ENCODE measurements around the gene TOM1.

TOM1 gene

DNA sequence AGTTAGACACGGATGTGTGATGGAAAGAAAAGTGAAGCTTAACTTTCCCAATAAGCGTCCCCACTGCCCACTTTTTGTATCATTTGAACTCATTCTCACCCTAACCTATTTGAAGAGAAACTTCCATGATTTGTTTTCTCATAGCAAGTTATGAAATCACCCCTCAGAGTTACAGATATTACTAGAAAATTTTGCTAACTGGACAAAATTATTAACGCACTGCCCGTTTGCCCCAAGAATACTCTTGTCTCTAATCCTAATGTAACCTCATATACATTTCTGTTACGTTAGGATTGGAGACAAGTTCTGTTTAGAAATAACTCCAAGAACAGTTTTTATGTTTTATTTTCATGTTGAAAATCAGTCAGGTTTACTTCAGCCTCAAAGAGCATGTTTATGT is 25.5 kb downstream of the TOM1 start:
- no peak for DNase-seq

DNA sequence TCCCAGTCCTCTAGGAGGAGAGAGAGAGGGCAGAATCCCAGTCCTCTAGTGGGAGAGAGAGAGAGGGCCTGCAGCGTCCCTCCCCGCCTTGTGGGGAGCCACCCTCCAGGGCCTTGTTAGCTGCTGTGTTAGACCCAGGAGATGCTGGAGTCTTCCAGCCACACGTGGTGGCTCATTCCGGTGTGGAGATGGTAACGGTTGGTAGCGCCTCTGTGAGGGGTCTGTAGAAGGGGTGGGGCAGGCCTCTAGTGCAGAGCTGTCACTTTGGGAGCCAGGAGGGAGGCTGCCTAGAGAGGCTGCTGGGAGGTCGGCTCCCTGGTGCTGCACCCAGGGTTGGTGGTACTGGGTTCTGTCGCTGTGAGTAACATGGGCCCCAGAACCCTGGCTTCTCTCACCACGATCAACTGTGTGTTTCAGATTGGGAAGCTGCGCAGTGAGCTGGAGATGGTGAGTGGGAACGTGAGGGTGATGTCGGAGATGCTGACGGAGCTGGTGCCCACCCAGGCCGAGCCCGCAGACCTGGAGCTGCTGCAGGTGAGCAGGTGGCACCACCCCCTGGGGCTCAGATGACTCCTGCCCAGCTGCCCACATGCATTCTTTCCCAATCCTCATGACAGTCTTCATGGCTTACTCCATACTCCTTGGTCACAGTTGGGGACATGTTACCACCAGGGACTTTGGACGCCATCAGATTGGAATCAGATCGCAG is 27.3 kb downstream of the TOM1 start:
- no peak for DNase-seq

DNA sequence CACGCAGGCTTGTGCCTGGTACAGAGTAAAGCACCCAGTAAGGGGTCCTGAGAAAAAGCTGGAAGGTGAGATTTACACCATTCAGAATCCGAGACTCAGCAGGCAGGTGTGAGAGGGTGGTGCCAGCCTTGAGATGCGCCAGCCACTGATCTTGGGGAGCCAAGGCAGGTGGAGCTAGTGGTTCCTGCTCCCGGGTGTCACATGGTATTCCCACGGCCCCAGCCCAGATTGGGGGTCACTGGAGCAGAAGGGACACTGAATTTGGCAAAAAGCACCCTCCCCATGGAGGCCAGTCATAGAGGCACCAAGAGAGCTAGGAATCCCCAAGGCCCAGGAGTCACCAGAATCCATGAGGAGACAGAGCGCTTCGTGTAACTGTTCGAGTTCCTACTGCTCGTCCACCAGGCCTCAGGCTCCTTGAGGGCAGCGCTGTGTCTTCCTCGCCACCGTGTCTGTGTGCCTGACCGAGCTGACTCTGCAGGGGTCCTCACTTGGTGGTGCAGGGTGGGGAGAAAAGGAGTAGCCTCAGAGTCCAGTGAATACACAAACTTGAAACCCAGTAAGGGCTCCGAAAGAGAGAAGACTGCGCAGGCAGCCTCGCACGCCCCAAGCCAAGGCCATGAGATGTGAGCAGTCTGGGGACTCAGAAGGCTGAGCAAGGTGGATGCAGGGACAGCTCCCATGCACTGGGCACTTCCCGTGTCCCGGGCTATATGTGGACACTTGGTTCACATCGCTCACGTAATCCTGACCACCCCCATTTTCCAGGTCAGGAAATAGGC is 28.2 kb downstream of the TOM1 start:
- no peak for DNase-seq

DNA sequence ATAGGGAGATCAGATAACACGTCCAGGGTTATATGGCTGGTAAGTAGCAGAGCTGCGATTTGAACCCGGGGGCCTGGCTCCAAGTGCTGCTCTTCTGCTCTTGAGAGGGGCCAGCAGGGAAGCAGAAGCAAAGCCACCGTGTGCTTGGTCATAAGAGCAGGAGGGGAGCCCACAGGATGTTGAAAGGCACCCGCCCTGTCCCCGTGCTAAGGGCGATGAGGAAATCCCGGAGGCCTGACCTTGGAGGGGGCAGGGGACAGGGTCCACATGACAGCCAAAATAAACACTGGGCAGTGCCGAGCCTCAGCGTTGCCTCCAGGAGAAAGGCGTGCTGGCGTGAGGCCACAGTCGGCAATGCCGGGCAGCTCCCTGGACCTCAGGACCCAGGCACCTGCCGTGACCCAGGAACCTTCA is 28.8 kb downstream of the TOM1 start:
- DNase-seq: no peak

DNA sequence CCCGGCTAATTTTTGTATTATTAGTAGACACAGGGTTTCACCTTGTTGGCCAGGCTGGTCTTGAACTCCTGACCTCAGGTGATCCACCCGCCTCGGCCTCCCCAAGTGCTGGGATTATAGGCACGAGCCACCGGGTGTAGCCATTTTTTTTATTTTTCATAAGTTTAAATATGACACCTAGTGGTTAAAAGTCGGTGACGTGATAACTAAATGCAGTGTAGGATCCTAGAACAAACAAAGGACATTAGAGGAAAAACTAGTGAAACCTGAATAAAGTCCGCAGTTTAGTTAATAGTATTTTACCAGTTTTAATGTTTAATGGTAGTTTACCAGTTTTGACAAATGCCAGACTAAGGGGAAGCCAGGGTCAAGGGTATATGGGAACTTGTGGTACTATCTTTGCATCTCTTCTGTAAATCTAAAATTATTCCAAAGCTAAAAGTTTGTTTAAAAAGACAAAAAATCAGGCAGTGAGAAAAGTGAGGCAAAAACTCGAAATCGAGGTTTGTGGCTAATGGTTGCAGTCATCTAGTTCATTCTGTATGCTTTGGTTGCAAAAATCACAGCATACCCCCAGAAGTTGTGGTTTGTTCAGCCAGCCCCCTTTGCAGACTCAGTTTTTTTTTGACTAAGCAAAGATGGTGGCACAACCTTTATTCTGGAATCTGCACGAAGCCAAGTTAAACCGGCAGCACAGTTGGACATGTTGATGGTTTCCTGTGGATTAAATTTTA is 29.6 kb downstream of the TOM1 start:
- no peak for DNase-seq

DNA sequence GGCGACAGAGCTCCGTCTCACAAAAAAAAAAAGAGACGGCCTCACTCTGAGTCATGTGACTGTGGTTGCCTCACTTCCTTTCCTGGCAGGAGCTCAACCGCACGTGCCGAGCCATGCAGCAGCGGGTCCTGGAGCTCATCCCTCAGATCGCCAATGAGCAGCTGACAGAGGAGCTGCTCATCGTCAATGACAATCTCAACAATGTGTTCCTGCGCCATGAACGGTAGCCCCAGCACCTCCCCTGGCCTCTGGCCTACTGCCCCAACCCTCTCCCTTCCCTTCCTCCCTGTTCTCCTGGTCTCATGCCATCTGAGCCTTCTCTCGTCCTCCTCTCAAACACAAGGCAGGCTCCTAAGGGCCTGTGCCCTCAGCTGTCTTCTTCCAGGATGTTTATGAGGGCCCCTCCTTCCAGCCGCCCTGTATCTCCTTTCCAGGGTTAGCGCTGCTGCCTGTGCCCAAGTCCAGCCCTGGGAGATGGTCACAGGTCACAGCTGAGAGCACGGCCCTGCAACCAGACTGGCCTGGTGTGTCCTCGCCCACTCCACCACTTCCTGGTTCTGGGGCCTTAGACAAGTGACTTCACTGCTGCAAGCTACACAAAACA is 30.7 kb downstream of the TOM1 start:
- DNase-seq: no peak

DNA sequence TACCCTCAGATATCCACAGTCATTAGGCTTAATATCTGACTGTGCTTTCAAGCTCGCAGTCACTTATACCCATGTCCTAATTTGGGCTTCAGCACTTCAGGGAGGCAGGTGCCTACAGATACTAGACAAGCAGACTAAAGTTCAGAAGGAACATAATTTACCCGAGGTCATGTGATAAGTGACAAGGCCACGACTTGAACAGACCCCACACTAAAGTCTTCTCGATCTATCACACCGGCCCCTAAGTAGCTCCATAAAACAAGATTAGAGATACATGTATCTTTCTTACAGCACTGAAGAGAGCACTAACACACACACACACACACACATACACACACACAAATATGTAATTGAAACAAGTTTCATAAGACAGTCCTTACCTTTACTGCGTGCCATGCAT is 32.6 kb downstream of the TOM1 start:
- no peak for DNase-seq

DNA sequence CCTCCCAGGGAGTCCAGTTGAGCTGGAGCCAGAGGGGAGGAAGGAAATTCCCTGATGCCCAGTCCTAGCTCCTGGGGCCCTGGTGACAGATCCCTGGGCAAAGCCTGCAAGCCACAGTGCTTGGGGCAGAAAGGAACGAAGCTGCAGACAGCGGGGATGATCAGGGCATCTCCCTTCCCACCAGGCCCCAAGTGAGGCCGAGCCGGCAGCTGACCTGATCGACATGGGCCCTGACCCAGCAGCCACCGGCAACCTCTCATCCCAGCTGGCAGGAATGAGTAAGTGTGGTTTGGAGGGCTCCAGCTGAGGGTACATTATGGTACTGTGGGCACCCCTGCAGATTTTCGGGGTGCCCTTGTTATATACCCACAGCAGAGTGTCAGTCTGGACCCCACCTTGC is 33.5 kb downstream of the TOM1 start:
- DNase-seq: no peak

DNA sequence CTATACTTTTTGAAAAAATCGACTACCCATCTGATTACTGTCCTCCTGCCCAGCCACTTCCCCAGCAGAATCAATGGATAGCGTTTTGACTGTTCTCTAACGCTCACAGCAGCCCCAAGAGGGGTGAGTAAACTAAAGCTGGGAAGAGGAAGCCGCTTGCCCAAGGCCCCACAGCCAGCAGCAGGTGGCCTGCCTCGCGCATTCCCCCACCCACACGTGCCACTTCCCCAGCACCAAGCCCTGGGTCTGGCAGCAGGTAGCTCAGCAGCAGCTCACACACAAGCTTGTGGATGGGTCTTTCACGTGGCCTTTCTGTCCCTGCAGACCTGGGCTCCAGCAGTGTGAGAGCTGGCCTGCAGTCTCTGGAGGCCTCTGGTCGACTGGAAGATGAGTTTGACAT is 34.3 kb downstream of the TOM1 start:
- no peak for DNase-seq

DNA sequence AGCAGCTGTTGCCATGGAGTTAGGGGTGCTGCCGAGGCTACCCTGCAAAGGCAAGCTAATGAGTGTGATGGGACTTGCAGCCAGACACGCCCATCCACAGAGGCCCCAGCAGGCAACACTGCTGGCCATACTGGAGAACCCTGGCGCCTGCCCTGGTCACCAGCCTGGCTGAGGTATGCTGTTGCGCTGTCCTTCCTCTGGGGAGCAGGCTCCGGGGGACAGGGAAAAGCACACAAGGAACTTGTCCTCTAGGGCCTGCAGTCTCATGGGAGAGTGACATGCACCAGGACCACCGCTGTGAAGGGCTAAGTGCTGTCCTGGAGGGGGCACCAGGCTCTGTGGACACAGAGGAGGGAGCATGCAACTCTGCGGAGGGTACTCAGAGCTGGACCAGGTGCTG is 35.8 kb downstream of the TOM1 start:
- DNase-seq: no peak

DNA sequence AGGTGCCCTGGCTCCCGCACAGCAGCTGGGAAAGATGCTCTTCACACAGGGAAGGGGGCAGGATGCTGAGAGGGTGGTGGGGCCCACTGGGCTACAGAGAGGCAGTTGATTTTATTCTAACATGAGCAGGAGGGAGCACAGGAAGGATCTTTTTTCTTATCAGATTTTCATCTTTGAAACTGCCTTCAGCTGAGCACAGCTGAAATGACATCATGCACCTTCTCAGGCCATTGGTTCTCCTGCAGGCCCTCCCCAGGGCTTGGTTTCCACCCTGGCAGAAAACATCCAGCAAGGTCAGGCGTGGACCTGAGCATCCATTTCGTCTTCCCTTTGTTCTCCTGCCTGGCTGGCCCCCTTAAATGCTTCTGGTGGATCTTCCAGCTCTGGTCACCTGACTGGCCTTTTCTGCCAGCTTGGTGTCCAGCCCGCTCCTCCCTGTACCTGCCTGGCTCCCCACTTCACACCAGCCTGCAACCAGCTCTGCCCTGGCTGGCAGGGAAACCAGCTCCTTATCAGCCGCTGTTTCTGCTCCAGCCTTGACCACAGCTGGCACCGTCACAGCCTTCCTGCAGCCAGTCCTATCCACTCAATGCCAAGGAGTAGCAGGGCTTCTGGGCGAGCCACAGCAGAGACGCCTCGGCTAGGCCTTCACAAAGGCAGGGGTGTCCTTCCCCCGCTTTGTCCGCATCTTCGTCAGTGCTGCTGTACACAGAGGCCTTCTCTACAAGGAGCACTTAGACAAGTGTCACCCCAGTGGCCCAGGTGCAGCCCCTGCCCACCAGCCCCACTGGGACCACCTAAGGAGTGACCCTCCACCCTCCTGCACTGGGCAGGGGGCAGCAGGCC is 36.5 kb downstream of the TOM1 start:
- no peak for DNase-seq

DNA sequence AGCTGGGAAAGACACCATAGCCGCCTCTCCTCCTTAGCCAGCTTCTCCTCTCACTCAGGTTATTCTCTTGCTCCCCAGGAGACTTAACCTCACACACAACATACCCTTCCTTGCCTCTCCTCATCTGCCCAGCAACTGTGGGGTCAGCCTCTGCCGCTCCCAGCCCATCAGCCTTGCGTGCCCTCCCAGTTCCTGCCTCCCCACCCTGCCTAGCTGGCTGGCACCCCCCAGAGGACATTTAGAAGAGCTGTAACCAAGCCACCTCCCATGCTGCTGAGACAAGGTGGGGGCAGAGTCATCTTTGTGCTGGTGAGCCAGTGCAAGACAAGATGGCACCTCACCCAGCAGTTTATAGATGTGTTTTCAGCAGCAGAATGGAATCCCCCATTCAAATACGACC is 38.2 kb downstream of the TOM1 start:
- no peak for DNase-seq

DNA sequence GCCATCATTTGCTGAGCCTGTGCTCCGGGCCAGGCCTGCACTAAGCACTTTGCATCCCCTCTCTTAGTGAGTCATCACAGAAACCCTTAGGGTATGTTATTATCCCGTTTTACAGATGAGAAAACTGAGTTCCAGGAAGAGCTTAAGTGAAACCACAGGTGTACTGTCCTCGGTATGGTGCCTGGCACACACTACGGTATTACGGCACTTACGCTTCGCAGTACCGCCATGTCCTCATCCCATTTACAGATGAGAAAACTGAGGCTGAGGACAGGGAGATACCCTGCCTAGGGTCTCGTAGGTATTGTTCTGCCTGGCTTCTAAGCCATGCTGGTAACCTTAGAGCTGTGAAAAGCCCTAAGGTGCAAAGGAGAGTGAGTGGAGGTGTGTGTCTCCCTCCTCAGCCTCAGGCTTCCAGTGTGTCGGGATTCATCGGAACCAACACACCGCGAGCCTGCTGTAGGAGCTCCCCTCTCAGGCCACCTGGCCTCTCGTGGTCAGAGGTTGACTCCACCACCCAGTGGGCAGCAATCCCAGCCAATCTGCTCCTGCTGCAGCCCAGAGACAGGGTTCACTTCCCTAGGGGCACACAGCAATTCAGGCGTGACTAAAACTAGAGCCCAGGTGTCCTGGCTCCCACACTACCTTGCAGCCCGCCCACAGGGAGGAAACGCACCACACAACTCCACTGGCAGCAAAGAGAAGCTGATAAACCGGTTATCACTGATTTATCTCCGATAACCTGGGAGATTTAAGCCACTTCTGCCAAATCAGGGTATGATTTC is 41.6 kb downstream of the TOM1 start:
- no peak for DNase-seq

DNA sequence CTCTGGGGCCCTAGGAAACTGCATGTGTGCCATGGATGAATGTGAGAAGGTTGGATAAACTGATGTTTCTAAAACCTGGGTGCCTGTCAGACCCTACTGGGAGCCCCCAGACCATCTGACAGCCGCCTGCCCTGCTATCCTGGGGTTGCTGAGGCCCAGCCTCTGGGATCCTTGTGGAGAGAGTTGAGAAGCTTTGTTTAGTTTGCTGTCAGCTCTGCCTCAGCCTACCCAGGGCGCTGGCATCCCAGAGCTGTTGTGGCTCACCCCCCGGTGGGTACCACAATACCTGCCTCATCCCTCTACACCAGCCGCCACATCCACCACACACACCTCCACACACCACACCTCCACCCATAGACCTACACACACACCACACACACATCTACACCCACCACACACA is 42.7 kb downstream of the TOM1 start:
- no peak for DNase-seq

DNA sequence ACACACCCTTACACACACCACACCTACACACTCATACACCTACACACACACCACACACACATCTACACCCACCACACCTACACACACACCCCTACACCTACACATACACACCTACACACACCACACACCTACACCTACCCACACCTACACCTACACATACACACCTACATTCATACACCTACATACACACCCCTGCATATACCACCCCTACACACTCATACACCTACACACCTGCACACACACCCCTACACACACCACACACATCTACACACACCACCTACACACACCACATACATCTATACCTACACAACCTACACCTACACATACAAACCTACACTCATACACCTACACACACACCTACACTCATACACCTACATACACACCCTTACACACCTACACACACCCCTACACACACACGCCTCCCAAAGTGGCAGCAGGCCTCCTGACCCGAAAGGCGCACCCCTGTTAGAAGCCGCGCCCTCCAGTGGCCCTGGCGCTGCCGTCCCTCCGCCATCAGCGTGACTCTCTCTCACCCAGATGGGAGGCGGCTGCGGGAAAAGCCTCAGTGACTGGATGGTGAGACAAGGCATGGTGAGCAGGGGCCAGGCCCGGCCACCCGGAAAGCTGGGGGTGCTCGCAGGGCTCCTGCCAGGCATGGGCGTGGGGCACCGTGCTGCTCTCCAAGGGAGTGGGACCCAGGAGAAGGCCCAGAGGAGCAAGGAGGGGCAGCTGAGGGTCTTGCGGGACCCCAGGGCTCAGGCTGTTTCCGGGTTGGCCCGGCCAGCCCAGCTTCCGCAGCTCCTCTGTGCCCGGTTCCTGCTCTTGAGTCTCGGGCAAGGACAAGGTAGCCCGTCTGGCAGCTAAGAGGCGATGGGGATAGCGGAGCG is 44.2 kb downstream of the TOM1 start:
- no peak for DNase-seq

DNA sequence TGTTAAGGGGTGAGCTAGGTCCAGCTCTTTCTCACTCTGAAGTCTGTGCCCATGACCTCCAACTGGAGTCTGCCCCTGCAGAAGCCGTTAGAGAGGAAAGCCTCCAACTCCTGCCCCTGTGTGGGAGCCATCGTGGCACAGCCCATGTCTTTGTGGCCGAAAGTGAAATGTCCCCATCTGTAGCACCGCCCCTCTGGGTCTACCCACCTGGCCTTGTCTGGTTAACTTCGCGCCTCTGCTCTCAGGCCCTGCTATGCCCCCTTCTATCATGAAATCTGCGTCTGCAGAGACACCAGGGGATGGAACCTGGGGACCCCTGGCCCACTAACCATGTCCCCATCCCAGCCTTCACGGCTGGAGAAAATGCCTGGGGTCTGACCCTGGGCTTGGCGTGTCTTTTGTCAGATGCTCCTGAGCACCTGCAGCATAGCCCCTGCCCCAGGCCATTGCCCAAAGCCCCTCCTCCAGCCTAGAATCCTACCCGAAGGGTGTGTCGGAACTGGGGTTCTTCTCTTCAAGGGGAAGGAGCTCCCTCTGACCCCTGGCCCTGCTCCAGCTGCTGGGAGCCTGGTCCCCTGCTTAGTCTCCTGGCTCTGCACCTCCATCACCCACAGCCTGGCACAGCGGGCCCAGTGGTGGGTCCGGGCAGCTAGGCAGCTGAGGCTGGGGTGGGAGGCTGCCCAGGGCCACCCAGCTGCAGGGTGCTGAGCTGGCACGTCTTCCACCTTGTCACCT is 45.4 kb downstream of the TOM1 start:
- no peak for DNase-seq

DNA sequence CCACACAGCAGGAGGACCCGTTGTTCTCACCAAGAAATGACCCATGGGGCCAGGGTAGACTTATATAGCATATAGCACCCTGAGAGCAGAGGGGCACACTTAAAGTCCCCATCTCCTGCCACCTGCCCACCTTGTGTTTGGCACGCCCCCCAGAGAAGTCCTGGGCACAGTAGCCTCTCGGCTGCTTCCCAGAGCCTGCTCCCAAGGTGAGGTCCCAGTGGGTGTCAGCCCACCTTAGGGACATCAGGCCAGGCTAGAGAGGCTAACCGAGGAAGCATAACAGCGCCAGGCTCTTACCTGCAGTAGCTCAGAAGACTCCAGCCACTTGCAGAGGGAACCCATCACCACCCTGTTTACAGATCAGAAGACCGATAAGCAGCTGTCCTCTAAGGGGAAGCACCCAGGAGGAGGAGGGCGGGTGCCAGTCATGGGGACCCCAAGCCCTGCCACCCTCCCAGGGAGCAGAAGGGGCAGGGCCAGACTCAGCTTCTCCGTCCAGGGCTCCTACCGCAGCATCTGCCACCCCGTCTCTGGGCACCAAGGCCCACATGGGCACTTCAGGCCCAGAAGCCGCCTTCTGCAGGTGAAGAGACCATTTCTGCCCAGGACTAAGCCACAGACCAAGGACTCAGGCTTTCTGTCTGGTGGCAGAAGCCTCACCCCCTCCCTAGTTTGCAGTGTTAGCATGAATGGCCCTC is 46.3 kb downstream of the TOM1 start:
- no peak for DNase-seq

DNA sequence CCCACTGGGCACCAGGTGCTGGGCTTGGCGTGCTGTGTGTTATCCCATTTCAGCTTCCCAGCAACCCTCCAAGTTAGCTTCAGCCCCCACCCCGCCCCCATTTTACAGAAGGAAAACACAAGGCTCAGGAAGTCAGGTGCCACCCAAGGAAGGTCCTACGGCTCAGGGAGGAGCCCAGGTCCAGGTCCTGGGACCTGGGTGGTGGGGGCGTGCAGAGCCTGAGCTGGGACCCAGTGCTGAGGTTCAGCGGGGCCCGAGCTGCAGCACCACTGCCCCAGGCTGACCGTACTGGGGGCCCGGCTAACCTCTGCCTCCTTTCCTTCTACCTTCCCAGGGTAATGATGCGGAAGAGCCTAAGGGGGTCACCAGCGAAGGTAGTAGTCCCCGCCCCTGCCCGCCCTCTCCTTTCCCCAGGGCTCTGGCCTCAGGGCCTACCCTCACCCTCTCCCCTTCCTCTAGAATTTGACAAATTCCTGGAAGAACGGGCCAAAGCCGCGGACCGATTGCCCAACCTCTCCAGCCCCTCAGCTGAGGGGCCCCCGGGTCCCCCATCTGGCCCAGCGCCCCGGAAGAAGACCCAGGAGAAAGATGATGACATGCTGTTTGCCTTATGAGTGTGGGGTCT is 47.0 kb downstream of the TOM1 start:
- no peak for DNase-seq

DNA sequence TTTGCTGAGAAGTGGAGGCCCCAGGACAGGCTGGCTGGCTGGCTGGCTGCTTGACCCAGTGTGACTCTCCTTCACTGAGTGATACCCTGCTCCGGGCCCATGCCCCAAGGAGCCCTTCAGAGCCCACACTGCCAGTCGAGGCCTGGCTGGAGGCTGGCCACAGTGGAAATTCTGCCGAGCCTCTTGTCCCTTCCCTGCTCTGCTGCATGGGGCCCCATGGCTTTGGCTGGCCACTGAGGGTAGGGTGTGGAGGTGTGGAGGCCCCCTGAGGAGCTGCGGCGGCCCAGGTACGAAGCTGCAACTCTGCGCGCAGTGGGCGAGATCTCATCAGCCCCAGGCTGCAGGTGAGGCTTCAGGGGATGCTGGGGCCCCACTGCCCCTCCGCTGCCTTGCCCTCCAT is 47.8 kb downstream of the TOM1 start:
- DNase-seq: no peak
